HG02610 (cell line): ENCODE results near the gene FXYD5.

Experiments
- ATAC-seq: cut with Tn5 transposase; IDR thresholded peaks from one replicate; pipeline ENCODE4 v1.9.1; 2021; ENCODE audit warnings: mild to moderate bottlenecking, moderate library complexity; ENCODE audit not compliant: unreplicated experiment

The FXYD5 gene

DNA sequence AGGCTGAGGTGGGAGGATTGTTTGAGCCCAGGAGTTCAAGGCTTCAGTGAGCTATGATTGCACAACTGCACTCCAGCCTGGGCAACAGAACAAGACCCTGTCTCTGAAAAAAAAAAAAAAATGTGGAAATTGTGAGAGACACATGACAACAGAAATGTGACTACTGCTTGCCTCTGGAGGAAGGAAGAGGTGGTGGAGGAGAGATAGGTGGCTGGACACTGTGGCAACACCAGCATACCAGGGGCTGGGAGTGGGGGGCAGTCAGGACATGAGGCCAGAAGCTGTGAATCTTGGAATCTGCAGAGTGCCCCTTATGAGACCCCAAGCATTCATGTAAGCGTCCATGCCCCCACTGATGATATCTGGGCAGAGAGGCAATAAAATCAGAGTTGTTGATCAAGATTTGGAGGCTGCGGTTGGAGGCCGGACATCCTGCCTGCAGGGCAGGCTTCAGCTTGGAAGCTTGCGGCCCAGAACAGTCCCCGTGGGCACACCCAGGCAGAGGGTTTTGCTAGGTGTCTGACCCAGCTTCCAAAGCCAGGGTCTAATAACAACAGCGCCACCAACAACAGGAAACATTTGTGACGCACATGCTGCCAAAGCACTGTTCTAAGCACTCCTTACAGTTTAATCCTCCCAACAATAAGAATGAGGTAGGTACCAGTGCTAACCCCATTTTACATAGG, 57.2 kb downstream of the FXYD5 start:
- no peak for ATAC-seq

DNA sequence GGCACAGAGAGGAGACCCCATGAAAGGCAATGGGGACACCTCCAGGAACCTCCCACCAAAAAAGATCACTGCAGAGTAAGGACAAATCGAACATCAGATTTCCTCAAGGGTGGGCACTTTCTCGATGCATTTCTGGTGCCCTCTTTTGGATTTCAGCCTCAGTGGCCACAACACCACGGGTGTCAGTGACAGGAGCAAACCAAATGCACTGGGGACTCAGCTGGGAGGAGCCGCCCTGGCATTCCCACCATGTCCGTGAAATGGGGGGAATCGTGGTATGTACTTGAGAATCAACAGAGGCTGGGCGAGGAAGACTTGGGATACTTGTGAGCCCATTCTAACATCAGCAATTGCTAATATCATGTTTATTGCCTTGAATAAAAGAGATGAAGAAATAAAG, 57.7 kb downstream of the FXYD5 start:
- ATAC-seq, result no peak

DNA sequence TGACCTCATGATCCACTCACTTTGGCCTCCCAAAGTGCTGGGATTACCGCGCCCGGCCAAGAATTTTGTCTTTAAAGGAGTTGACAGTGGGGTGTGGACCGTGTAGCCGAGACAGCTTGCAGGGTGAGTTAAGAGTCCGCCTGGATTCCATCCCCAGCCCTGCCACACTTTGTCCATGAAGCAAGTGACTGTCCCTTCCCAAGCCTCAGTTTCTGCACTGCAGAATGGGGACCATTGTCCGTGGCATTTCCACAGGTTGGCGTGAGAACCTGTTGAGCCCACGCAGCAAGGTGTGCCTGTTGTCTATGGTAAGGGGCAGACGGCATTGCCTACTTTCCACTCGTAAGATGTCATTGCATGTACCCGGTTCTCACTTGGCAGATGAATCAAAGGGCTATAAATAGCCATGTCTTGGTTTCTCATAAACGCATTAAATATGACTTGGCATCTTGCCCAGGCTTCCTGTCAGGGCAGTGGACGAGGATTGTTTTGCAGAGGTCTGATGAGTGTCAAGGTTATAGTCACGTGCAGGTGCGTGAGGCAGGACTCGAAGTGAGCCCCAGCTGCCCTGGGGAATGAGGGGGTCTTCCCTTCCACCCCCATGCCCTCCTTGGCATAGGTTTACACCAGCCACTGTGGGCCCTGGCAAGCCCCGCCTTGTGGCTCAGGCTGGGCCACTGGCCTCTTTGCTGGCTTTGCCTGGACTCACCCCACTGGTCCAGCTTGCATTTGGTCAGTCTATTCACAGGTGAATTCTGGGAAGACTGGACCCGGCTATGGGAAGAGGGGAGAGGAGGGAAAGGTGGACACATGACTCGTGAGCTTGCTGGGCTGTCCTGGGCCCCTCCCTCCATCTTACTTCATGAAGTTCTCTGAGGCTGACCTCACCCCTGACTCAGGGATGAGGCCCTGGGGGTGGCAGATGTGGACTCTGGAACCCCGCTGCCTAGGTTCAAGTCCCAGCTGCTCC, 59.4 kb downstream of the FXYD5 start:
- no peak for ATAC-seq

DNA sequence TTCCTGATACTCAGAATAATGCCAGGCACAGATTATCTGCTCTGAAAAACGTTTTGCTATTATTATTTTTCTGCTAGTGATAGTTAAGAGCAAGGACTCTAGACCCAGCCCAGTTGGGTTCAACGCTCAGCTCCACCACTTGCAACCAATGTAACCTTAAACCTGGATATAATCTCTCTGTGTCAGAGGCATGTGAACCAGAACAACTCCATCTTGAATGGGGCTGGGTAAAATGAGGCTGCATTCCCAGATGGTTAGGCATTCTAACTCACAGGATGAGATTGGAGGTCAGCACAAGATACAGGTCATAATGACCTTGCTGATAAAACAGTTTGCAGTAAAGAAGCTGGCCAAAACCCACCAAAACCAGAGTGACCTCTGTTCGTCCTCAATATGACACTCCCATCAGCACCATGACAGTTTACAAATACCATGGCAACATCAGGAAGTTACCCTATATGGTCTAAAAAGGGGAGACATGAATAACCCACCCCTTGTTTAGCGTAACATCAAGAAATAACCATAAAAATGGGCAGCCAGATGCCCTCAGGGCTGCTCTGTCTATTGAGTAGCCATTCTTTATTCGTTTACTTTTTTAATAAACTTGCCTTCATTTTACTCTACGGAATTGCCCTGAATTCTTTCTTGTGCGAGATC, 60.4 kb downstream of the FXYD5 start:
- ATAC-seq, result no peak

DNA sequence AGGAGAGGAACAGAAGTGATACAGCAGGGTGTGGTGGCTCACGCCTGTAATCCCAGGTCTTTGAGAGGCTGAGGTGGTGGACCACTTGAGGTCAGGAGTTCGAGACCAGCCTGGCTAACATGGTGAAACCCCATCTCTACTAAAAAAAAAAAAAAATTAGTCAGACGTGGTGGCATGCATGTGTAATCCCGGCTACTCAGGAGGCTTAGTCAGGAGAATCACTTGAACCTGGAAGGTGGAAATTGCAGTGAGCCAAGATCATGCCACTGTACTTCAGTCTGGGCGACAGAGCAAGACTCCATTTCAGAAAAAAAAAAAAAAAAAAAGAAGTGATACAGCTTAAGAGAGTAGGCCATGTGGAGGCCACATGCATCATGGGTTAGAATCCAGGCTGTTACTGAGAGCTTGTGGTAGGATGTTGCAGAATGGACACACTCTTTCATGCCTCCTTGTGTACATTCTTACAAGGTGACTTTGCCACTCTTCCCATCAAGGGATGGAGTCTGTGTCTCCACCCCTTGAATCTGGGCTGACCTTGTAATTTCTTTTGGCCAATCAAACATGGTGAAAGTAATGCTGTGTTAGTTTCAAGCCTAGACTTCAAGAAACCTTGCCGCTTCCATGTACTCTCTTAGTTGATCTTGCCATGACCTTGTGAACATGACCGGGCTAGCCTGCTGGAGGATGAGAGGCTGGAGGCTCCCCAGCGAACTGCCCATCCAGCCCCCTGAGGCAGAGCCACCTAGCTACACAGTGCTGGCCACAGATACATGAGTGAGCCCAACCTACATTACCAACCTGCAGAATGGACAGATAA, 61.7 kb downstream of the FXYD5 start:
- no peak for ATAC-seq

DNA sequence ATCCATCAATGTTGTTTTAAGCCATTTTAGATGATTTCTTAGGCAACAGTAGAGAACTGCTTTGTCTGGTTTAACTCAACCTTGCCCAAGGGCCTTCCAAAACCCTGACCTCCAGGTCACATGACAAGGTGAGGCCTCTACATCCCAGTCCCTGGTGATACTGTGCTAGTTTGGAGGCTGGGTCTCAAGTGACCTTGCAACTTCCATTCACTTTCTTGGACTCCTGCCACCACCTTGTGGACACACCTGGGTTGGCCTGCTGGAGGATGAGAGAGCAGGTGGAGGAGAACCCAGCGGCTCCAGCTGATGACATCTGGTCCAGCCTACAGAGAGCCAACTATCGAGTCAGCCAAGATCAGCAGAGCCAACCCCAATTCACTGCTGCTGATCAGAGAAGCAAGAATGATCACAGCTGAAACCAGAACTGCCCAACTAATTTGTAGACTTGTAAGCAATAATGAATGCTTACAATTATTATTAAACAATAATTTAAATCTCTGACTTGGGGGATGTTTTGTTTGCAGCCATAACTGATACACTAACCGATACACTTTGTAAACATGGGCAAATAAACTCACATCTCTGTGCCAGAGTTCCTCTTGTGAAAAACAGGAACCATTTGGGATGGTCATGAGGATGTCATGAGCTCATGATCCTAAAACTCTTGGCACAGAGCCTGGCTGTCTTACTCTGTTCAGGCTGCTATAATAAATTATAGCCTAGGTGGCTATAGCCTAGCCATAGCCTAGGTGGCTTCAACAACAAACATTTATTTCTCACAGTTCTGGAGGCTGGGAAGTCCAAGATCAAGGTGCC, 62.5 kb downstream of the FXYD5 start:
- ATAC-seq, result no peak

DNA sequence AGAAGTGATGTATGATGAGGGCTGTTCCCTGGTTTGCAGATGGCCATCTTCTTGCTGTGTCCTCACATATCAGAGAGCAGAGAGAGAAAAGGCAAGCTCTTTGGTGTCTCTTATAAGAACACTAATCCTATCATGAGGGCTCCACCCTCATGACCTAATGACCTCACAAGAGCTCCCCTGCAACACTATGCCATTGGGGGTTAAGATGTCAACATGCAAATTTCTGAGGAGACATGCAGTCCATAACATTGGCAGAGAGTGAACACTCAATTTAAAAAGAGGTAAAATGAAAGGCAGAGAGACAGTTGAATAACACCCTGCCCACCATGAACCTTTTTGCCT, 63.1 kb downstream of the FXYD5 start:
- ATAC-seq, result no peak

DNA sequence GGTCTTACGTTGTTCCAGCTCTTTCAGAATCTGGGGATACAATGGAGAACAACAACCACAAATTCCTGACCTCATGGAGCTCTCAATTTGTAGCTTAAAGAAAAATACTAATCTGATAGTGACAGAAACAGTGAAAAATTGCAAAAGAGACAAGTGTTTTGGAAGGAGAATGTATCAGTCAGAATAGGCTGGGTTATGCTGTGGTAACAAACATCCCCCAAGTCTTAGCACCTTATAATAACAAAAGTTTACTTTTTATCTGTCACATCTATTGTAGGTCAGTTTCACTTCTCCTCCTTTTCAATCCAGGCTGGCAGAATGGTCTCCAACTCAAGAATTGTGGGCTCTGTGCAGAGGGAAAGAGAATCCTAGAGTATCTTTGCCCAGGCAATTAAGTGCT, 64.5 kb downstream of the FXYD5 start:
- no peak for ATAC-seq
